H9 (cell line): ENCODE measurements around the gene LRP5. TPM values are rescaled to one million over a fixed set of nuclear protein-coding genes. Genes with fewer than 3 reads are reported as not detected.

Experiments used
- DNase-seq: peaks from one replicate; pipeline ENCODE4 v3.0.0-alpha.2; 2017
- H2AFZ ChIP-seq: one replicate; pipeline ENCODE4 v1.6.1; 2013; ENCODE audit warnings: mild to moderate bottlenecking, low read length, control low read depth, moderate library complexity
- H2AK5ac ChIP-seq: 2 replicates; pipeline ENCODE4 v1.6.1; 2013; ENCODE audit warnings: low read length, control low read depth, mixed read lengths; ENCODE audit not compliant: insufficient read length
- H2BK120ac ChIP-seq: one replicate; pipeline ENCODE4 v1.6.1; 2013; ENCODE audit warnings: low read depth, mild to moderate bottlenecking, low read length, control low read depth, inconsistent platforms; ENCODE audit not compliant: poor library complexity, severe bottlenecking
- H2BK12ac ChIP-seq: 2 replicates; pipeline ENCODE4 v1.6.1; 2013; ENCODE audit warnings: low read length, control low read depth, mixed read lengths, low read depth; ENCODE audit not compliant: insufficient read length
- H2BK15ac ChIP-seq: 2 replicates; pipeline ENCODE4 v1.6.1; 2013; ENCODE audit warnings: low read depth, low read length, control low read depth
- H2BK20ac ChIP-seq: one replicate; pipeline ENCODE4 v1.6.1; 2013; ENCODE audit warnings: low read depth, mild to moderate bottlenecking, low read length, control low read depth, inconsistent platforms; ENCODE audit not compliant: poor library complexity, severe bottlenecking
- H2BK5ac ChIP-seq: 2 replicates; pipeline ENCODE4 v1.6.1; 2013; ENCODE audit warnings: low read length, control low read depth, mixed read lengths; ENCODE audit not compliant: insufficient read length
- H3K14ac ChIP-seq: 2 replicates; pipeline ENCODE4 v1.6.1; 2013; ENCODE audit warnings: low read length, control low read depth; ENCODE audit not compliant: insufficient read depth
- H3K18ac ChIP-seq: 2 replicates; pipeline ENCODE4 v1.6.1; 2013; ENCODE audit warnings: low read depth, mild to moderate bottlenecking, mixed read lengths, low read length, control low read depth; ENCODE audit not compliant: insufficient read length
- H3K23ac ChIP-seq: 2 replicates; pipeline ENCODE4 v1.6.1; 2013; ENCODE audit warnings: low read length, control low read depth, mixed read lengths, low read depth; ENCODE audit not compliant: insufficient read length
- H3K23me2 ChIP-seq: 2 replicates; pipeline ENCODE4 v1.6.1; 2013; ENCODE audit warnings: low read depth, mild to moderate bottlenecking, mixed read lengths, low read length, control low read depth; ENCODE audit not compliant: insufficient read length, poor library complexity, severe bottlenecking
- H3K27ac ChIP-seq: 2 replicates; pipeline ENCODE4 v1.5.1; 2013; ENCODE audit warnings: low read length, control low read depth, mixed read lengths, low read depth; ENCODE audit not compliant: insufficient read length
- H3K27me3 ChIP-seq: 2 replicates; pipeline ENCODE4 v1.6.1; 2013; ENCODE audit warnings: low read length, control low read depth, inconsistent platforms; ENCODE audit not compliant: insufficient read depth
- H3K4ac ChIP-seq: 2 replicates; pipeline ENCODE4 v1.6.1; 2013; ENCODE audit warnings: low read depth, mild to moderate bottlenecking, control low read depth, inconsistent platforms, low read length, moderate library complexity
- H3K4me1 ChIP-seq: 2 replicates; pipeline ENCODE4 v1.6.1; 2013; ENCODE audit warnings: low read length, control low read depth, inconsistent platforms; ENCODE audit not compliant: insufficient read depth
- H3K4me2 ChIP-seq: 2 replicates; pipeline ENCODE4 v1.6.1; 2013; ENCODE audit warnings: low read length, control low read depth, mixed read lengths; ENCODE audit not compliant: insufficient read length, insufficient read depth
- H3K56ac ChIP-seq: 2 replicates; pipeline ENCODE4 v1.6.1; 2013; ENCODE audit warnings: low read depth, mild to moderate bottlenecking, mixed read lengths, low read length, control low read depth; ENCODE audit not compliant: insufficient read length
- H3K79me1 ChIP-seq: 2 replicates; pipeline ENCODE4 v1.6.1; 2013; ENCODE audit warnings: low read depth, mild to moderate bottlenecking, moderate library complexity, low read length, control low read depth, inconsistent platforms; ENCODE audit not compliant: insufficient read depth, poor library complexity, severe bottlenecking
- H3K79me2 ChIP-seq: 2 replicates; pipeline ENCODE4 v1.6.1; 2013; ENCODE audit warnings: low read length, control low read depth, inconsistent platforms; ENCODE audit not compliant: insufficient read depth
- H3K9ac ChIP-seq: 2 replicates; pipeline ENCODE4 v1.6.1; 2013; ENCODE audit warnings: low read length, control low read depth, mixed read lengths; ENCODE audit not compliant: insufficient read length; ENCODE audit errors: extremely low read depth
- H3K9me3 ChIP-seq: one replicate; pipeline ENCODE4 v1.6.1; 2013; ENCODE audit warnings: low read depth, low read length, inconsistent platforms; ENCODE audit not compliant: control insufficient read depth
- H3T11ph ChIP-seq: one replicate; pipeline ENCODE4 v1.6.1; 2013; ENCODE audit warnings: mild to moderate bottlenecking, low read length, control low read depth, inconsistent platforms
- H4K20me1 ChIP-seq: one replicate; pipeline ENCODE4 v1.6.1; 2013; ENCODE audit not compliant: control insufficient read depth, insufficient read length, insufficient read depth
- H4K5ac ChIP-seq: 2 replicates; pipeline ENCODE4 v1.6.1; 2013; ENCODE audit warnings: low read depth, mild to moderate bottlenecking, mixed read lengths, low read length, control low read depth; ENCODE audit not compliant: insufficient read length
- H4K8ac ChIP-seq: replicated peaks from 2 replicates; pipeline ENCODE4 v1.6.1; 2013; ENCODE audit warnings: low read length, control low read depth, mixed read lengths, low read depth; ENCODE audit not compliant: insufficient read length
- H4K91ac ChIP-seq: 2 replicates; pipeline ENCODE4 v1.6.1; 2013; ENCODE audit warnings: low read depth, mild to moderate bottlenecking, moderate library complexity, mixed read lengths, low read length, control low read depth; ENCODE audit not compliant: insufficient read length
- H3K27ac Mint-ChIP-seq, 3 experiments: 2 replicates in 2 of 3; 3 replicates in 1 of 3; pipeline ENCODE4 v1.8.0; 2020 to 2021; ENCODE audit warnings: mixed read lengths in 3 of 3, mild to moderate bottlenecking in 1 of 3, moderate library complexity in 1 of 3
- H3K27me3 Mint-ChIP-seq: 2 replicates; pipeline ENCODE4 v1.8.0; 2021; ENCODE audit warnings: low read depth, mild to moderate bottlenecking, moderate library complexity, mixed read lengths
- H3K36me3 Mint-ChIP-seq, 3 experiments: 2 replicates in 2 of 3; 3 replicates in 1 of 3; pipeline ENCODE4 v1.8.0; 2020 to 2021; ENCODE audit warnings: low read depth in 3 of 3, mixed read lengths in 3 of 3; ENCODE audit not compliant: insufficient read depth in 1 of 3
- H3K4me1 Mint-ChIP-seq, 2 experiments: 2 replicates each; pipeline ENCODE4 v1.8.0; 2020; ENCODE audit warnings: mixed read lengths in 2 of 2
- H3K4me3 Mint-ChIP-seq, 2 experiments: 2 replicates in 1 of 2; 3 replicates in 1 of 2; pipeline ENCODE4 v1.8.0; 2020 to 2021; ENCODE audit warnings: mild to moderate bottlenecking in 2 of 2, mixed read lengths in 2 of 2, moderate library complexity in 1 of 2
- H3K9me3 Mint-ChIP-seq, 2 experiments: 2 replicates in 1 of 2; 3 replicates in 1 of 2; pipeline ENCODE4 v1.8.0; 2020; ENCODE audit warnings: mild to moderate bottlenecking in 2 of 2, mixed read lengths in 2 of 2, moderate library complexity in 1 of 2
- CTCF ChIP-seq: fragments of 200-600 bp; sonication (generic); conservative IDR thresholded peaks from 3 replicates; pipeline ENCODE4 v1.8.0; 2021; ENCODE audit warnings: antibody characterized with exemption, mild to moderate bottlenecking
- WGBS: extraction: QIAGEN DNeasy Blood & Tissue Kit; methylation state at CpG from one replicate; pipeline ENCODE4 v1.1.7; 2013; ENCODE audit warnings: missing lambda C conversion rate, low lambda C conversion rate, mixed read lengths; ENCODE audit not compliant: insufficient read length; ENCODE audit errors: extremely low coverage; 5-methylcytosine and 5-hydroxymethylcytosine counted together
- total RNA-seq: library from RNA; stranded (reverse); gene quantifications from 2 replicates; pipeline ENCODE4 v1.2.1, GENCODE V29; 2021

LRP5 gene
- total RNA-seq, 1 experiment from 2014 or later = 38.4 TPM

- H4K20me1 ChIP-seq = no peaks in the 10 kb centered on the region
- no peak overlapping the region for H3K9ac ChIP-seq
- no peak overlapping the region; a peak in 2 of 7 replicates for H3K27ac Mint-ChIP-seq
- no peaks in the 10 kb centered on the region for H3K27me3 ChIP-seq
- no peak overlapping the region for H3K18ac ChIP-seq
- no peaks in the 10 kb centered on the region for H3K4me1 ChIP-seq
- peaks cover 35 to 62% (median 50%) of the 10 kb centered on the region in 3 experiments for H3K36me3 Mint-ChIP-seq
- no peak overlapping the region for H2BK120ac ChIP-seq
- H3K23me2 ChIP-seq = no peaks in the 10 kb centered on the region
- no peak overlapping the region for H2AK5ac ChIP-seq
- H2BK12ac ChIP-seq = no peak overlapping the region
- H3K27ac ChIP-seq = no peak overlapping the region
- H4K91ac ChIP-seq = no peak overlapping the region
- WGBS = no CpG with 5 or more reads among the region's 21 CpGs
- no peaks in the 10 kb centered on the region for H3K4me1 Mint-ChIP-seq
- H3K4me2 ChIP-seq = no peak overlapping the region
- H2BK20ac ChIP-seq = no peak overlapping the region
- H3K79me1 ChIP-seq = no peaks in the 10 kb centered on the region
- no peak overlapping the region for H2BK5ac ChIP-seq
- no peak overlapping the region for H3T11ph ChIP-seq
- H3K4ac ChIP-seq = no peak overlapping the region
- H3K79me2 ChIP-seq = no peaks in the 10 kb centered on the region
- TF ChIP-seq CTCF = no peak
- peaks cover 10% of the 10 kb centered on the region for H3K9me3 ChIP-seq
- no peak overlapping the region for H3K23ac ChIP-seq
- H4K5ac ChIP-seq = no peak overlapping the region
- no peak overlapping the region for H2AFZ ChIP-seq
- no peaks in the 10 kb centered on the region for H3K27me3 Mint-ChIP-seq
- H3K56ac ChIP-seq = no peak overlapping the region
- no peak overlapping the region for H2BK15ac ChIP-seq
- DNase-seq = no peak
- no peak overlapping the region for H3K4me3 Mint-ChIP-seq
- H3K14ac ChIP-seq = no peak overlapping the region
- H3K9me3 Mint-ChIP-seq = peaks cover 13 to 15% of the 10 kb centered on the region in 2 experiments
- no peak overlapping the region for H4K8ac ChIP-seq
Observed at GRCh38 chr11:68425866-68426380, 113.5 kb downstream of the LRP5 start.
